Measurements from ENCODE around the gene AMZ1.

The AMZ1 gene, protein sequence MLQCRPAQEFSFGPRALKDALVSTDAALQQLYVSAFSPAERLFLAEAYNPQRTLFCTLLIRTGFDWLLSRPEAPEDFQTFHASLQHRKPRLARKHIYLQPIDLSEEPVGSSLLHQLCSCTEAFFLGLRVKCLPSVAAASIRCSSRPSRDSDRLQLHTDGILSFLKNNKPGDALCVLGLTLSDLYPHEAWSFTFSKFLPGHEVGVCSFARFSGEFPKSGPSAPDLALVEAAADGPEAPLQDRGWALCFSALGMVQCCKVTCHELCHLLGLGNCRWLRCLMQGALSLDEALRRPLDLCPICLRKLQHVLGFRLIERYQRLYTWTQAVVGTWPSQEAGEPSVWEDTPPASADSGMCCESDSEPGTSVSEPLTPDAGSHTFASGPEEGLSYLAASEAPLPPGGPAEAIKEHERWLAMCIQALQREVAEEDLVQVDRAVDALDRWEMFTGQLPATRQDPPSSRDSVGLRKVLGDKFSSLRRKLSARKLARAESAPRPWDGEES

DNA sequence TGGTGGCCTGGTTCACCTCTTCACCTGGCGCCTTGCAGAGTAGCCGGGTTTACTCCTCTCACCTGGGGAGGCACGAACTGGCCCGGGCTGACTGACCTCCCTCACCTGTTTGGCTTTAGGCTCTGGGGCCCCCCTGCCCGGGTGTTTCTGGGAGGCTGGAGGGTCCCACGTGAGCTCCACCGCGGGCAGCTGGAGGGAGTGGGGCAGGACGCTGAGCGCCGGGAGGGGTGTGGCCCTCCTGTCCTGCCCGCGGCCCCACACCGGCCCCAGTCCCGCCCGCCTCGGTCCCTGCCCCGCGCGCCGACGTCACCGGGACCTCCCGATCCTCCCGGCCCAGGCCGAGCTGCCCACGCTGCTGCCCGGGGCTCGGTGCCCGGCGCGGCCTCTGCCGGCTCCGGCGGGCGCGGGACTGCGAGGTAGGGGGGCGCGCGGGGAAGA, at the start of gene AMZ1:
Gene AMZ1, plus strand, starts transcription at position 322 of the 438 bp plus-strand sequence. CDS start 12,250 bp downstream, outside the sequence.
- Histone ChIP-seq H3K9ac (ENCODE audit: low read length) (no peak within 1 kb of the TSS), H3K4me3 (ENCODE audit: low read length) (peak within 1 kb of the TSS; percentile 60), H3K4me1 (ENCODE audit: control insufficient read depth, low read depth, low read length) (peaks cover 3% of the 10 kb centered on the region), H3K27me3 (ENCODE audit: control insufficient read depth, insufficient read depth, low read length) (peaks cover 45% of the 10 kb centered on the region), H3K9me3 (ENCODE audit: control insufficient read depth, low read depth, low read length) (no peaks in the 10 kb centered on the region), H3K27ac (ENCODE audit: low read length) (no peak within 1 kb of the TSS), H3K36me3 (ENCODE audit: control insufficient read depth, low read depth, low read length) (no peaks in the 10 kb centered on the region)

DNA sequence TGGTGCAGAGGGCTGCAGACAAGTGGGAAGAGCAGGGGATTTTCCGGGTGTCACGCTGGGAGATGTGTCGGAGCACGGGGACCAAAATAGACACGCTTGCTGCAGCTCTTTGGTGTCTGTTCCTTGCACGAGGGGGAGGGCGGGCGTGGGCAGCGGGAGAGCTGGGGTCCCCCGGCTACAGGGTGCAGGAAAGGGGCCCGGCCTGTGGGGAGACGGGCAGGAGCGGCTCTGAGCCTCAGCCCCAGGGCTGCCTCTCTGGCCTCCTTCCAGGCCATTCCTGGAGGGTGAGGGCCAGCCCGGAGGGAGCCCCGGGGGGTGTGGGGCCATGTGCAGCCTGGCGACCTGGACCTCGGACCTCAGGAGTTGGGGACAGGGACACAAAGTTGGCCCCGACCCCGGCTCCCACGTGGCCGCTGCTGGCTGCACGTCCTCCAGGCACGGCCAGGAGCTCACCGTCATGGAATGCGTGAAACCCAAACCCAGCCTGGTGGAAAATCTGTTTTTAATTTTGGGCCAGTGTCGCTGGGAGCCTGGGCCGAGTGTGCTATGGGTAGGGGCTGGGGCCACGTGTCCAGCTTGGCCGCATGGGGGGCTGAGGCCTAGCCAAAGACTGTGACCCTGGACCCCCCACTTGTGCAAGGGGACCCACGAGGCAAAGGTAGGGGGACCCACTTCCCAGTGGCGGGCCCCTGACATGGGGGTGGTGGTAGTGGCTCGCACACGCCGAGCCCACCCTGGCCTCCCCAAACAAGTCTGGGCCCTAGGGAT, 49.6 kb upstream of the AMZ1 start:
- no peak overlapping the region for H3K9ac ChIP-seq (ENCODE audit: low read length)
- H3K27ac ChIP-seq (ENCODE audit: low read length): no peak overlapping the region
- no peak overlapping the region for H3K4me3 ChIP-seq (ENCODE audit: low read length)
- peaks cover 11% of the 10 kb centered on the region for H3K4me1 ChIP-seq (ENCODE audit: control insufficient read depth, low read depth, low read length)
- H3K27me3 ChIP-seq (ENCODE audit: control insufficient read depth, insufficient read depth, low read length): no peaks in the 10 kb centered on the region
- H3K36me3 ChIP-seq (ENCODE audit: control insufficient read depth, low read depth, low read length): no peaks in the 10 kb centered on the region
- no peaks in the 10 kb centered on the region for H3K9me3 ChIP-seq (ENCODE audit: control insufficient read depth, low read depth, low read length)

DNA sequence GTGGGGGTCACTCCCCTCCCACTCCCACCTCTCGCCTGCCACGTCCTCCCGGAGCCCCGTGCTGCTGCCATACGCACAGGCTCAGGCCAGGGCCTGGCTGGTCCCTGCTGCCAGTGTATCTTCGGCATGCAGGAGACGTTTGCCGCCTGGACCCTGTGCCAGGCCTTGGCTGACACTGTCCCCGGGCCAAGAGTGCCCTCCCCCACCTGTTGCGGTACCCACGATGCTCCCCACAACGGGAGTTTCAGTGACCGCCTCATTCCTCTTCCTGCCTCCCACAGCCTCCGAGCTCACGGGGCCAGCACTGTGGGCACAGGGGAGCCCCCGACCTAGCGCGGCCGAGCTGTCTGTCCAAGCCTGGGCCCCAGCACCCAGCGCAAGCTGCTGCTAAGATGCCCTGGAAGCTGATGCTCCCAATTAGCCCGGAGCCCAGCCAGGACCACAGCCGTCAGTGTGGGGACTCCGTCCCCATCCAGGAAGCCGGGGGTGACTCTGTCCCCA, 48.8 kb upstream of the AMZ1 start:
- H3K9ac ChIP-seq (ENCODE audit: low read length): no peak overlapping the region
- H3K27me3 ChIP-seq (ENCODE audit: control insufficient read depth, insufficient read depth, low read length): no peaks in the 10 kb centered on the region
- no peak overlapping the region for H3K4me3 ChIP-seq (ENCODE audit: low read length)
- H3K4me1 ChIP-seq (ENCODE audit: control insufficient read depth, low read depth, low read length): peaks cover 14% of the 10 kb centered on the region
- no peaks in the 10 kb centered on the region for H3K36me3 ChIP-seq (ENCODE audit: control insufficient read depth, low read depth, low read length)
- H3K27ac ChIP-seq (ENCODE audit: low read length): no peak overlapping the region
- no peaks in the 10 kb centered on the region for H3K9me3 ChIP-seq (ENCODE audit: control insufficient read depth, low read depth, low read length)

DNA sequence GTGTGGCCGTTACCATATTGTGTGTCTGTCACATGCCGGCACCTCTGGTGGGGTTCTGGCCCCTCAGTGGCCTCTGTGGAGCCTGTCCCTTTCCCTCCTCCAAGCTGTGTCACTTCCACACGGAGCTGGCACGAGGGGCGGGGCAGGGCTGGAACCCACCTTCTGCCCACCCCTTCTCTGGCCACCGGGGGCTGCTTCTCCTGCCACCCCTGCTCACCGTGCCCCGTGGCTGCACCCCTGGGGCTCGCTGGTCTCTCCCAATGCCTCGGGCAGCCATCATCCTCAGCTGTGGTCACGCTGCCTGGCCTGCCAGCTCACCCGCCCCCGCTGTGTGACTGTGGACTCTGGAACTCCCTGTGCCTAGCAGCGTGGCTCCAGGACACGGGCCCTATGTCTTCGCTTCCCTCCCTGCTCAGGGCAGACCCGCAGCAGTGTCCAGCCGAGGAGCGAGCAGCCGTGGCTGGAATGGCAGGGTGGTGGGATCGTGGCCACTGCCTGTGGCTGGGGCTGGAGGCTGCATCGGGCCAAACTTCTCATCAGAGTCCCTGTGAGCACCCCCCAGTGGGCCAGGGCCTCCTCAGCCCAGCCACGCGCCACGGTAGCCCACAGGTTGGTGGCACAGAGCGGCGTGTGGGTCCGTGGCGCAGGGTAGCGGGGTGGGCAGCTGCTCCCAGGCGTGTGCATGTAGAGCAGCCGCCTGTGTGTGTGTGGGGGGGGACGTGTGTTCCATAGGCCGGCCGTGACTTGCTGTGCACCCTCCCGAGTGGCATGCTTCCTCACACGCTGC, 48.1 kb upstream of the AMZ1 start:
- H3K36me3 ChIP-seq (ENCODE audit: control insufficient read depth, low read depth, low read length): no peaks in the 10 kb centered on the region
- peaks cover 16% of the 10 kb centered on the region for H3K4me1 ChIP-seq (ENCODE audit: control insufficient read depth, low read depth, low read length)
- H3K27ac ChIP-seq (ENCODE audit: low read length): no peak overlapping the region
- H3K4me3 ChIP-seq (ENCODE audit: low read length): no peak overlapping the region
- H3K27me3 ChIP-seq (ENCODE audit: control insufficient read depth, insufficient read depth, low read length): no peaks in the 10 kb centered on the region
- H3K9ac ChIP-seq (ENCODE audit: low read length): no peak overlapping the region
- no peaks in the 10 kb centered on the region for H3K9me3 ChIP-seq (ENCODE audit: control insufficient read depth, low read depth, low read length)

DNA sequence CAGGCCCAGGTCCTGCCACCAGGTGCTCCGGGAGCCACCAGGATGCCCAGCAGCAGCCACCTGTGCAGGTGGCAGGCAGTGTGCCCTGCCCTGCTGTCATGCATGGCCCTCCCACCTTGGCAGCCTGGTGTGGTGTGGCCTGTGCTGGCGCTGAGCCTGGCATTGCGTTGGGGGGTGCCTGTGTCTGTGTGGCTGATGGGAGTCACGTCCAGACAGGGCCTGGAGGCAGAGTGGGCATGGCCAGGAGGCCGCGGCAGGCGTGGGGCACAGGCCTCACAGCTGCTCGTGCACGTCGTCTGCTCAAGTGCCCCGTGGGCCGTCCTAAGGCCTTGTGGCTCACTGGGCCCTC, 47.5 kb upstream of the AMZ1 start:
- Histone ChIP-seq H3K9me3 (ENCODE audit: control insufficient read depth, low read depth, low read length) (no peaks in the 10 kb centered on the region), H3K27ac (ENCODE audit: low read length) (no peak overlapping the region), H3K27me3 (ENCODE audit: control insufficient read depth, insufficient read depth, low read length) (no peaks in the 10 kb centered on the region), H3K4me1 (ENCODE audit: control insufficient read depth, low read depth, low read length) (peaks cover 22% of the 10 kb centered on the region), H3K4me3 (ENCODE audit: low read length) (no peak overlapping the region), H3K9ac (ENCODE audit: low read length) (peak overlapping the region; percentile 51), H3K36me3 (ENCODE audit: control insufficient read depth, low read depth, low read length) (no peaks in the 10 kb centered on the region)

DNA sequence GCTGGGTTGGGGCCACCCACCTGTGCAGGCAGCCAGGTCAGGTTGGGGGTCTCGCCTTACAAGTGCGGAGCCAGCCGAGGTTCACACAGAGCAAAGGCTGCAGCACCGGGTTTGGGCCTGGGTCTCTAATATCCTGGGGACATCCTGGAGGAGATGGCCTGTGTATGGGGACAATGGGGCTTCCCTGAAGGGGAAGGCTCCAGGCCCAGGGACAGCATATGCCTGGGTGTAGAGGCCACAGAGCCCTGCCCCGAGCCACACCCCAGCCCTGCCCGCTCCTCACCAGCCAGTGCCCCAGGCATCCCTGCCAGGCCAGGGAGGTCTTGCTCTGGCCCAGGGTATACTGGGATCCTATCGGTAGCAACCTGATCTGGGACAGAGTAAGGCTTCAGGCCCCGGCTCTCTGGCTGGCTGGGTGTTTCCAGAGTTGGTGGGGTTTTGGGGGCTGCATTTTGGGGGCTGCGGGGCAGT, 47.1 kb upstream of the AMZ1 start:
- no peaks in the 10 kb centered on the region for H3K27me3 ChIP-seq (ENCODE audit: control insufficient read depth, insufficient read depth, low read length)
- H3K27ac ChIP-seq (ENCODE audit: low read length): peak overlapping the region; percentile 40
- H3K9ac ChIP-seq (ENCODE audit: low read length): peak overlapping the region; percentile 51
- H3K4me3 ChIP-seq (ENCODE audit: low read length): no peak overlapping the region
- no peaks in the 10 kb centered on the region for H3K36me3 ChIP-seq (ENCODE audit: control insufficient read depth, low read depth, low read length)
- H3K4me1 ChIP-seq (ENCODE audit: control insufficient read depth, low read depth, low read length): peaks cover 25% of the 10 kb centered on the region
- H3K9me3 ChIP-seq (ENCODE audit: control insufficient read depth, low read depth, low read length): no peaks in the 10 kb centered on the region

DNA sequence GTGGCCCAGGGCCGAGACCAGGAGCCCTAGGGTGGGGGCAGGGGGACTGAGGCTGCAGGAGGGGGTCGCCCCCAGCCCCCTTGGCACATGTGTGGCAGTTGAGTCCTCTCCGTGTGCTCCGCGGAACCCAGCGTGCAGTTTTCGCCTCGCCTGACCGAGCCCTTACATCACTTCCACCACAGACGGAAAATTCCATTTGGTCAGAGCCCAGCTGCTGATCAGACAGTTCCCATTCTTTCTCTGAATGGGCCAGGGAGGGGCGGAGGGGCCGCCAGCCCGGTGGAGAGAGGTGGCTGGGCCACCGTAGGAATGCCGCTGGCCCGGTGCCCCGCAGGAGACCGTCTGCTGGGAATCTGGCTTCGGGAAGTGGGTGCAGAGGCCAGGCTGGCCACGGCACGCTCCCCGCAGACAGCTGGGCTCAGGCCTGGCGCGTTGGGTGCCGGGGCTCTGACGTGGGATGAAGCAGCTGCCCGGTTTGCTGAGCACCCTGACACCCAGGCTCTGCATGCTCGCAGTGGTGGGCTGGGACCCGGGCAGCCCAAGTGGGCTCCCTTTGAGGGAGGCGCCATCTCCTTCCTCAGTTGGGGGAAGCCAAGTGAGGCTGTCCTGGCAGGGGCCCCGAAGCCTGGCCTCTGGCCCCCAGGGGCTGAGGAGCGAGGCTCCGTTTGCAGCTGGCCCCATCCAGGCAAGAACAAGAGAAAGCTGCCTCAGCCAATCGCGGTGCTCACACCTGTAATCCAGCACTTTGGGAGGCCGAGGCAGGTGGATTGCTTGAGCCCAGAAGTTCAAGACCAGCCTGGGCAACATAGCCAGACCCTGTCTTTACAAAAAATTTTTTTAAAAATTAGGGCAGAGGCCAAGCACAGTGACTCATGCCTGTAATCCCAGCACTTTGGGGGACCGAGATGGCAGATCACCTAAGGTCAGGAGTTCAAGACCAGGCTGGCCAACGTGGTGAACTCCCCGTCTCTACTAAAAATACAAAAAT, 46.3 kb upstream of the AMZ1 start:
- Histone ChIP-seq H3K4me1 (ENCODE audit: control insufficient read depth, low read depth, low read length) (peaks cover 25% of the 10 kb centered on the region), H3K36me3 (ENCODE audit: control insufficient read depth, low read depth, low read length) (no peaks in the 10 kb centered on the region), H3K27me3 (ENCODE audit: control insufficient read depth, insufficient read depth, low read length) (no peaks in the 10 kb centered on the region), H3K27ac (ENCODE audit: low read length) (peak overlapping the region; percentile 40), H3K4me3 (ENCODE audit: low read length) (no peak overlapping the region), H3K9me3 (ENCODE audit: control insufficient read depth, low read depth, low read length) (no peaks in the 10 kb centered on the region), H3K9ac (ENCODE audit: low read length) (peak overlapping the region; percentile 51)

DNA sequence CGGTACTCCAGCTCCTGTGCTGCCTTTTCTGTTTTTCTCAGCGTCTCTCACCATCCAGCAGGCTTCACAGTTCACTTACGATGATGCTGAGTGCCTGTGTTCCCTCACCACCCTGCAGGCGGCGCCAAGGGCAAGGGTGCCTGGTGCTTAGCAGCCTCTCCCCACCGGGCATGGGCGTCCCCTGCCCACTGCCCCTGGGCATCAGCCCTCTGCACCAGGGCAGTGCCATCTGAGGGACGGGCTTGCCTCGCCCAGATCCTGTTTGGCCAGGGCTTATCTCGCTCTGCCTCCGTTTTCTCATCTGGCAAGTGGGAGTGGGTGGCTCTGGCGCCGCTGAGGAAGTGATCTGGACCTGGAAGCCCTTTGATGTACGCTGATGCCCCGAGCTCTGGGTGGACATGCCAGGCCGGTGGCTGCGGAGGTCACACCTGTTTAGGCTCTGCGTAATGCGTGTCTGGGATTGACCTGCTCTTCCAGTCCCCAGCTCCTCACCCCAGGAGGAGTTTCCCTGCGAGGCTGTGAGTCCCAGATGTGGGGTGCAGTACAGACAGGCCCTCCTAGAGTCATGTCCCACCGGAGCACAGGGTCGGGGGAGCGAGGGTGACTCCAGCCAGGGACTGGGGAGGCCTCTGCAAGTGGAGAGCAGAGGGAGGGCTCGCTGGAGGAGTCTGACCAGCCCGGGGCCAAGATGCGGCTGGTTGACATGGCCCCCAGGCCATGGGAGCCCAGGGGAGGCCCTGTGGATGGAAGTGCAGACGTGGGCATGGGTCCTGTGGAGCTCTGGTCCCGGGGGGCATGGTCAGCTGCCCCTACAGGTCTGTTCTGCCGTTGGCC, 44.4 kb upstream of the AMZ1 start:
- Histone ChIP-seq H3K27me3 (ENCODE audit: control insufficient read depth, insufficient read depth, low read length) (no peaks in the 10 kb centered on the region), H3K27ac (ENCODE audit: low read length) (no peak overlapping the region), H3K4me1 (ENCODE audit: control insufficient read depth, low read depth, low read length) (peaks cover 25% of the 10 kb centered on the region), H3K36me3 (ENCODE audit: control insufficient read depth, low read depth, low read length) (peaks cover 10% of the 10 kb centered on the region), H3K4me3 (ENCODE audit: low read length) (no peak overlapping the region), H3K9me3 (ENCODE audit: control insufficient read depth, low read depth, low read length) (no peaks in the 10 kb centered on the region), H3K9ac (ENCODE audit: low read length) (no peak overlapping the region)

DNA sequence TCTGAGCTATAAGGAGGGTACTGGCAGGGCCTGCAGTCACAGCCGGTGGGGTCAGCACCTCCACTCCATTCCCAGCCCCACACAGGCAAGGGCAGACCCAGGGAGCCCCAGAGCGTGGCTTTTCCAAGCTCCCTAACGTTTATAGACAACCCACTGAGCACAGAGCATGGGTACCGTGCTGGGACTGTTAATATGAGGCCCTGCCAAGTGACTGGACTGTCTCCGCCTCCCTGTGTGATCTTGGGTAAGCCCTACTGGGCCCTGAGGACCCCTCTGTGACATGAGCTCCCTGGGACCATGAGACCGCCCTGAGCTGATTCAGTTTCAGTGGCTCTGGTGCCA, 43.8 kb upstream of the AMZ1 start:
- Histone ChIP-seq H3K4me1 (ENCODE audit: control insufficient read depth, low read depth, low read length) (peaks cover 25% of the 10 kb centered on the region), H3K9me3 (ENCODE audit: control insufficient read depth, low read depth, low read length) (no peaks in the 10 kb centered on the region), H3K27ac (ENCODE audit: low read length) (no peak overlapping the region), H3K36me3 (ENCODE audit: control insufficient read depth, low read depth, low read length) (peaks cover 14% of the 10 kb centered on the region), H3K9ac (ENCODE audit: low read length) (no peak overlapping the region), H3K27me3 (ENCODE audit: control insufficient read depth, insufficient read depth, low read length) (no peaks in the 10 kb centered on the region), H3K4me3 (ENCODE audit: low read length) (no peak overlapping the region)

Data from iPS-18a (cell line).